OCI-LY7 (cell line): ENCODE measurements around the gene MSRB2. TPM values are rescaled to one million over a fixed set of nuclear protein-coding genes. Genes with fewer than 3 reads are reported as not detected.

Experiments used
- BruUV-seq: library from RNA; stranded (reverse); fragments of 400-500 nt; replicated peaks from 2 replicates; lab custom pipeline; 2021; lab: Mats Ljungman, UMichigan
- CTCF ChIA-PET: fragments of 300-600 bp; sonication (Branson Sonifier 250); formaldehyde crosslinking; loops from one replicate; lab custom pipeline; 2022; ENCODE audit warnings: antibody characterized with exemption; ENCODE audit not compliant: unreplicated experiment; lab: Charles Lee
- POLR2A ChIA-PET: fragments of 300-600 bp; sonication (Branson Sonifier 250); formaldehyde crosslinking; loops from one replicate; lab custom pipeline; 2022; ENCODE audit warnings: antibody characterized with exemption; lab: Charles Lee
- DNase-seq: peaks from one replicate; pipeline ENCODE4 v3.0.0-alpha.2; 2015; ENCODE audit warnings: low spot score
- H2AFZ ChIP-seq: fragments of 200-600 bp; sonication (generic), shearing (Covaris generic); 2 replicates; pipeline ENCODE4 v1.6.1; 2014; ENCODE audit warnings: mild to moderate bottlenecking, antibody characterized with exemption, low read length, moderate library complexity
- H3K27ac ChIP-seq: fragments of 200-600 bp; sonication (generic); 2 replicates; pipeline ENCODE4 v1.5.1; 2014; ENCODE audit warnings: mixed run types, low read depth, mild to moderate bottlenecking, moderate library complexity, low read length, inconsistent platforms; ENCODE audit not compliant: poor library complexity, severe bottlenecking
- H3K36me3 ChIP-seq: fragments of 200-600 bp; sonication (generic); 2 replicates; pipeline ENCODE4 v1.6.1; 2014; ENCODE audit warnings: mild to moderate bottlenecking, antibody characterized with exemption, low read length, moderate library complexity, mixed read lengths; ENCODE audit not compliant: insufficient read depth
- H3K4me1 ChIP-seq: fragments of 200-600 bp; sonication (generic); 2 replicates; pipeline ENCODE4 v1.5.1; 2014; ENCODE audit warnings: mild to moderate bottlenecking, low read length; ENCODE audit not compliant: insufficient read depth, poor library complexity, severe bottlenecking
- H3K4me2 ChIP-seq: fragments of 200-600 bp; sonication (generic); 2 replicates; pipeline ENCODE4 v1.6.1; 2014; ENCODE audit warnings: mild to moderate bottlenecking, low read length
- H3K4me3 ChIP-seq: fragments of 200-600 bp; sonication (generic); 2 replicates; pipeline ENCODE4 v1.5.1; 2014; ENCODE audit warnings: mild to moderate bottlenecking, low read depth, low read length; ENCODE audit not compliant: poor library complexity, severe bottlenecking
- H3K79me2 ChIP-seq: fragments of 200-600 bp; sonication (generic); 2 replicates; pipeline ENCODE4 v1.6.1; 2016; ENCODE audit warnings: low read depth, mild to moderate bottlenecking, low read length, moderate library complexity, mixed read lengths; ENCODE audit not compliant: insufficient read depth
- H3K9me2 ChIP-seq: fragments of 200-600 bp; sonication (generic); 2 replicates; pipeline ENCODE4 v1.6.1; 2016; ENCODE audit warnings: mild to moderate bottlenecking, low read length, mixed read lengths; ENCODE audit not compliant: insufficient read depth
- H3K9me3 ChIP-seq: fragments of 200-600 bp; sonication (generic); 2 replicates; pipeline ENCODE4 v1.6.1; 2014; ENCODE audit warnings: mild to moderate bottlenecking, mixed run types, low read length, mixed read lengths
- H4K20me1 ChIP-seq: fragments of 200-600 bp; sonication (generic); 2 replicates; pipeline ENCODE4 v1.6.1; 2014; ENCODE audit warnings: mild to moderate bottlenecking, antibody characterized with exemption, low read length, moderate library complexity, mixed read lengths; ENCODE audit not compliant: insufficient read depth
- CTCF ChIP-seq: fragments of 200-600 bp; sonication (generic); conservative IDR thresholded peaks from 2 replicates; pipeline ENCODE4 v1.5.1; 2014; ENCODE audit warnings: mild to moderate bottlenecking, antibody characterized with exemption, low read length, moderate library complexity, mixed read lengths
- EZH2phosphoT487 ChIP-seq: fragments of 200-600 bp; sonication (generic); IDR thresholded peaks from 2 replicates; pipeline ENCODE4 v1.6.1; 2018; ENCODE audit warnings: low read depth, borderline replicate concordance, mild to moderate bottlenecking, mixed run types, antibody characterized with exemption, low read length, moderate library complexity, mixed read lengths
- intact Hi-C: fragments of 100-400 bp; cut with micrococcal nuclease; formaldehyde crosslinking; loops from one replicate; pipeline ENCODE4 v1.10.0; 2022; ENCODE audit not compliant: unreplicated experiment
- total RNA-seq, 2 experiments: library from RNA; depleted of rRNA in 1 of 2; stranded (reverse); fragments of >200 nt in 1 of 2; shearing (Covaris generic) in 1 of 2; gene quantifications; 2 replicates each; pipeline ENCODE4 v1.2.3, GENCODE V29; 2014 to 2022

Gene MSRB2
- total RNA-seq, 2 experiments from 2014 or later: 8.1 to 17.6 TPM

DNA sequence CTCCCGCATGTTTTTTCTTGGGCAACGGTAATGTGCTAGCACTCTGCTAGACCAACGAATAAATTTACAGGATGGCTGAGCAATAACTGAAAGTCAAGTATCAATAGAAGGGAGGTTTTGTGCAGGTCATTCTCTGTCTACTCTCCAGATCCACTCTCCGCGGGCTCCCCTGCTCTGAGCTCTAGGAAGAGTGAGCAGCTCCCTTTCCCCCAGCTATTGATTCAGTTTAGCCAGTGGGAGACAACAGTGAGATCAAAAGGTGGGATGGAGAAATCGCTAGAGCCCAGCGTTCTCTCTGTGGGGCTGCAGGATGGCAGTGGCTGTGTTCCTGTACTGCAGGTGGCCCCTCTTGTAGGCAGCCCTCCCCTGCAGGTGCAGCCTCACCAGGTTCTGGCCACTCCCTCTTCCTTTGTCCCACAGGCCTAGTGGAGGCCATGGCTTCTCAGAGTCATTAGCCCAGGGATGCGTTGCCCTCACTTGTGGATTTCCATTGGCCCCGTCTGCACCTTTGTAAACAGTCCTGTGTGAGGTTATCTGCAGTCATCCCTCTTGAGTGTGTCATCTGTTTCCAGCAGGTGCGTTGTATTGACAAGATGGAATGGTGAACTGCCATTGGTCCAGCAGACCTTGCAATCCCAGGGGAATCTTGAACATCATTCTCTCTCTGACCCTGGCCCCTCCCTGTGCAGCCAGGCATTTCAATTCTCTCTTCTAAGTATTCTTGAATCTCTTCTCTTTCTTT lies 11.1 kb downstream of the MSRB2 start:
- H3K9me3 ChIP-seq: no peaks in the 10 kb centered on the region
- H3K9me2 ChIP-seq: no peaks in the 10 kb centered on the region
- H2AFZ ChIP-seq: no peak overlapping the region
- no peaks in the 10 kb centered on the region for H3K79me2 ChIP-seq
- TF ChIP-seq CTCF (no peak), EZH2phosphoT487 (no peak)
- H3K4me2 ChIP-seq: no peak overlapping the region
- no peak overlapping the region for H3K4me3 ChIP-seq
- no peaks in the 10 kb centered on the region for H3K4me1 ChIP-seq
- POLR2A ChIA-PET: interaction anchor here (0.6 to 0.8 kb wide), 2 partner anchors 9 to 819 kb away, joined by 3 read pairs; no protein-coding TSS in a partner anchor
- CTCF ChIA-PET: no interaction called here
- no TSS peak for BruUV-seq
- H4K20me1 ChIP-seq: no peaks in the 10 kb centered on the region
- intact Hi-C loops: no loop called here
- H3K27ac ChIP-seq: no peak overlapping the region
- H3K36me3 ChIP-seq: no peaks in the 10 kb centered on the region
- DNase-seq: no peak

DNA sequence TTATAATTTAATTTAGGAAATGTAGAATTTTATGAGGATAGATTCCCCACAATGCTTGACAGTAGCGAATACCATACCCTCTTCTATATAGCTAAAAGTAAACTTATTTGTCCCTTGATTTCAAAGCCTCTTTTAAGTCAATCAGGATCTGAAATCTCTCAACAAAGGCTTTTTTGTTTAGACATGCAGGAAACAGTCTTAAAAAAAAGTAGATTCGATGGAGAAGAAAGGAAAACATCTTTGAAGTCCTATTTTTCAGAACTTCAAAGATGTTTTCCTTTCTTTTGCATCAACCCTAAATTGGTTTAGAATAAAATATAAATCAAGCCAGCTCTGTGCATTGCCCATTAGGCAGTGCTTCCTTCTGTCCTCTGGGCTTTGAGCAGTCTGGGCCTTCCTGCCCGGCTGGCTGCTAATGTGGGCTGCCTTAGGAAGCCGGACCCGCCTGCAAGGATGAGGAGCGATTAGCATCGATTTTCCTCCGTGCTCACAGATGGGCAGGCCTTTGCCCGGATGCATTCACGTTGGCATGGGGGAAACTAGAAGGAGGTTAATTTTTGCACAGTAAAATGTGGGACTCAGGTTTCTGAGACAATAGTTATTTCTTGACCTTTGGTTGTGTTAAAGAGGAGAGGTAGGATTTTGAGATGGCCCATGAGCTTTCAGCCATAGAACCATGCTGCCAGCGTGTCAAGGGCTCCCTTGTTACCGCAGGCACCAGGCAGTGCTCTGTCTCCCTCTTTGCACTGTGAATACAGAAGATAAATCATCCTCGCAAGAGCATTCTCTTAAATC lies 15.5 kb downstream of the MSRB2 start:
- no peak for DNase-seq
- H3K4me2 ChIP-seq: no peak overlapping the region
- intact Hi-C loops: no loop called here
- H4K20me1 ChIP-seq: no peaks in the 10 kb centered on the region
- TF ChIP-seq CTCF: no peak
- TF ChIP-seq EZH2phosphoT487: no peak
- H3K79me2 ChIP-seq: no peaks in the 10 kb centered on the region
- POLR2A ChIA-PET: interaction anchor here (0.5 to 0.8 kb wide), 2 partner anchors 134 to 665 kb away, joined by 3 read pairs; no protein-coding TSS in a partner anchor
- H3K9me2 ChIP-seq: no peaks in the 10 kb centered on the region
- H3K27ac ChIP-seq: no peak overlapping the region
- no peak overlapping the region for H3K4me3 ChIP-seq
- CTCF ChIA-PET: no interaction called here
- no peaks in the 10 kb centered on the region for H3K36me3 ChIP-seq
- H3K4me1 ChIP-seq: no peaks in the 10 kb centered on the region
- no TSS peak for BruUV-seq
- no peak overlapping the region for H2AFZ ChIP-seq
- no peaks in the 10 kb centered on the region for H3K9me3 ChIP-seq
